Loucy (cell line): ENCODE results near the gene IFNLR1.

Source experiments
- CTCF ChIP-seq: fragments of 200-600 bp; sonication (generic); conservative IDR thresholded peaks from 2 replicates; pipeline ENCODE4 v1.5.1; 2014; ENCODE audit warnings: mild to moderate bottlenecking, antibody characterized with exemption, low read length
- EZH2phosphoT487 ChIP-seq: fragments of 200-600 bp; IDR thresholded peaks from 2 replicates; pipeline ENCODE4 v1.6.1; 2018; ENCODE audit warnings: antibody characterized with exemption, mild to moderate bottlenecking, moderate library complexity, borderline replicate concordance

DNA sequence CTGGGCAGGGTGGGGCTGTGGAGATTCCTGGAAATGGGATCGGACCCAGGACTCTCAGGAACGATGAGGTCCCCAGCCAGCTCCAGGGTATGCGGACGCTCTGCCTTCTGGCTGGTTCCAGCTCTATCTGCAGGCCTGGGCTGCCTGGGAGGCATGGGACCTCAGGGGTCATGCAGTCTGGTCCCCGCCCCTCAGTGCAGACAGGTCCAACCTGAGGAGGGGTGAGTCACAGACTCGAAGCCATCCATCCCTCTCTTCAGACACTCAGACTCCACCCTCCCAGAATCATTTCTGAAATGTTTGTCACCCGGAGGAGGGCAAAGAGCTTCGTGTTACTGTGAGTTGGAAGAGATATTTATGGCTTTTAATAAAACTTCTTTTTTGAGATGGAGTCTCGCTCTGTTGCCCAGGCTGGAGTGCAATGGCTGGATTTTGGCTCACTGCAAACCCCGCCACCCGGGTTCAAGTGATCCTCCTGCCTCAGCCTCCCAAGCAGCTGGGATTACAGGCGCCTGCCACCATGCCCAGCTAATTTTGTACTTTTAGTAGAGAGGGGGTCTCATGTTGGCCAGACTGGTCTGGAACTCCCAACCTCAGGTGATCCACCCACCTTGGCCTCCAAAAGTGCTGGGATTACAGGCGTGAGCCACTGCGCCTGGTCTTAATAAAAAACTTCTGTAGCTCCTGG lies 69.2 kb downstream of the IFNLR1 start:
- TF ChIP-seq CTCF: no peak
- no peak for TF ChIP-seq EZH2phosphoT487
